SK-N-SH treated with all-trans-retinoic acid at 6 μM for 48 hours (cell line): ENCODE measurements around the gene ZNF808.

ENCODE experiments used
- ARNTL ChIP-seq: fragments of 450-650 bp; formaldehyde crosslinking; IDR thresholded peaks from 2 replicates; pipeline ENCODE4 v1.5.0; 2020; ENCODE audit warnings: low read depth, mild to moderate bottlenecking, moderate library complexity, borderline replicate concordance
- BACH2 ChIP-seq: fragments of 250-450 bp; sonication (Bioruptor Pico); IDR thresholded peaks from 2 replicates; pipeline ENCODE4 v1.9.0; 2021; ENCODE audit warnings: mild to moderate bottlenecking, borderline replicate concordance
- CREB5 ChIP-seq: fragments of 250-450 bp; sonication (Bioruptor Pico); IDR thresholded peaks from 2 replicates; pipeline ENCODE4 v1.5.1; 2020; ENCODE audit warnings: low read depth, mild to moderate bottlenecking, moderate library complexity
- ESRRG ChIP-seq: fragments of 250-450 bp; sonication (Bioruptor Pico); IDR thresholded peaks from 2 replicates; pipeline ENCODE4 v1.6.1; 2021; ENCODE audit warnings: mild to moderate bottlenecking
- ISL1 ChIP-seq: fragments of 250-450 bp; sonication (Bioruptor Pico); IDR thresholded peaks from 2 replicates; pipeline ENCODE4 v2.1.2; 2022; ENCODE audit warnings: mild to moderate bottlenecking, moderate library complexity
- OSR1 ChIP-seq: fragments of 250-450 bp; sonication (Bioruptor Pico); IDR thresholded peaks from 2 replicates; pipeline ENCODE4 v1.8.0; 2022; ENCODE audit warnings: moderate library complexity, mild to moderate bottlenecking, inconsistent platforms
- PATZ1 ChIP-seq: fragments of 250-450 bp; sonication (Bioruptor Pico); IDR thresholded peaks from 2 replicates; pipeline ENCODE4 v1.8.0; 2020; ENCODE audit warnings: mild to moderate bottlenecking, moderate library complexity, borderline replicate concordance
- RARB ChIP-seq: fragments of 250-450 bp; sonication (Bioruptor Pico); IDR thresholded peaks from 2 replicates; pipeline ENCODE4 v1.8.0; 2021; ENCODE audit warnings: mild to moderate bottlenecking, moderate library complexity
- SNAI2 ChIP-seq: fragments of 250-450 bp; sonication (Bioruptor Pico); IDR thresholded peaks from 2 replicates; pipeline ENCODE4 v1.5.0; 2020; ENCODE audit warnings: mild to moderate bottlenecking, moderate library complexity
- TSHZ2 ChIP-seq: fragments of 250-450 bp; sonication (Bioruptor Pico); IDR thresholded peaks from 2 replicates; pipeline ENCODE4 v1.5.0; 2020; ENCODE audit warnings: mild to moderate bottlenecking, moderate library complexity
- ZFP3 ChIP-seq: fragments of 250-450 bp; sonication (Bioruptor Pico); IDR thresholded peaks from 2 replicates; pipeline ENCODE4 v1.5.0; 2020; ENCODE audit warnings: mild to moderate bottlenecking, moderate library complexity
- ZNF70 ChIP-seq: fragments of 450-650 bp; formaldehyde crosslinking; IDR thresholded peaks from 2 replicates; pipeline ENCODE4 v1.5.0; 2020; ENCODE audit warnings: mild to moderate bottlenecking, moderate library complexity
- TF ChIP-seq, protein P1 (sequence below): fragments of 250-450 bp; sonication (Bioruptor Pico); IDR thresholded peaks from 2 replicates; pipeline ENCODE4 v1.8.0; 2021; ENCODE audit warnings: low read depth, mild to moderate bottlenecking, moderate library complexity, borderline replicate concordance

DNA sequence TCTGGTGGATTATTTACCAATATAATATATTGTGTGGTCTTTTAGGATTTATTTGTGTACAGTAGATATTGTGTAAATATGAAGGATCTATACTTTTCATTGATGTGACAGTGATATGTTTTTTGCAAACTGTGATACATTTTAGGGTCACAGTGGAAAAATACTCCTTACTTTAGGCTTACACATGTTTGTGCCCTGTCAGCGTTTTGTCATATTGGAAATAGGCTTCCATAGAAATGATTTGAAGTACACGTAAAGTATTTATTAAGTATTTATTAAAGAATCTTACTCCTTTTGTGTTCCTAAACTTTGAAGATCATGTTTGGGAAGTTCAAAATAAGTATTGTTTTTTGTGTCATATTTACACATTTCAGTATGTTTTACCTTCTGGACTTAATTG, 5.0 kb downstream of the ZNF808 start:
- TF ChIP-seq ARNTL = no peak
- no peak for TF ChIP-seq CREB5 (CRISPR knock-in tag)
- TF ChIP-seq SNAI2 (CRISPR knock-in tag) = no peak
- TF ChIP-seq ZNF70 (CRISPR knock-in tag) = no peak
- TF ChIP-seq ESRRG = no peak
- no peak for TF ChIP-seq OSR1 (CRISPR knock-in tag)
- no peak for TF ChIP-seq PATZ1
- TF ChIP-seq, protein P1, sequence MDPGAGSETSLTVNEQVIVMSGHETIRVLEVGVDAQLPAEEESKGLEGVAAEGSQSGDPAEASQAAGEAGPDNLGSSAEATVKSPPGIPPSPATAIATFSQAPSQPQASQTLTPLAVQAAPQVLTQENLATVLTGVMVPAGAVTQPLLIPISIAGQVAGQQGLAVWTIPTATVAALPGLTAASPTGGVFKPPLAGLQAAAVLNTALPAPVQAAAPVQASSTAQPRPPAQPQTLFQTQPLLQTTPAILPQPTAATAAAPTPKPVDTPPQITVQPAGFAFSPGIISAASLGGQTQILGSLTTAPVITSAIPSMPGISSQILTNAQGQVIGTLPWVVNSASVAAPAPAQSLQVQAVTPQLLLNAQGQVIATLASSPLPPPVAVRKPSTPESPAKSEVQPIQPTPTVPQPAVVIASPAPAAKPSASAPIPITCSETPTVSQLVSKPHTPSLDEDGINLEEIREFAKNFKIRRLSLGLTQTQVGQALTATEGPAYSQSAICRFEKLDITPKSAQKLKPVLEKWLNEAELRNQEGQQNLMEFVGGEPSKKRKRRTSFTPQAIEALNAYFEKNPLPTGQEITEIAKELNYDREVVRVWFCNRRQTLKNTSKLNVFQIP (CRISPR knock-in tag) = no peak
- no peak for TF ChIP-seq RARB (CRISPR knock-in tag)
- no peak for TF ChIP-seq ISL1 (CRISPR knock-in tag)
- no peak for TF ChIP-seq BACH2 (CRISPR knock-in tag)
- TF ChIP-seq ZFP3 = no peak
- TF ChIP-seq TSHZ2 (CRISPR knock-in tag) = no peak
